AG08396 (cell line): Measurements from ENCODE around the gene TOR2A.
"Not testable (repeated sequence)": the region's sequence is repeated elsewhere in the genome, so short reads cannot be mapped to it uniquely, and the experiment has no call there.

Source experiments
- DNase-seq: peaks from one replicate; pipeline ENCODE4 v3.0.0; 2012; ENCODE audit warnings: low spot score, mixed read lengths

TOR2A gene

GRCh38 chr9:127734747-127735529 lies at the start of gene TOR2A:
TOR2A (minus strand) TSS chr9:127735294; CDS start chr9:127735270, 24 bp downstream.
- DNase-seq = peak; percentile 98

GRCh38 chr9:127783111-127784008 lies 48.3 kb upstream of the TOR2A start:
- no peak for DNase-seq

GRCh38 chr9:127781806-127782205 lies 46.7 kb upstream of the TOR2A start:
- DNase-seq = no peak

GRCh38 chr9:127780909-127781308 lies 45.8 kb upstream of the TOR2A start:
- not testable (repeated sequence) for DNase-seq

- no peak for DNase-seq
These were observed 45.2 kb upstream of the TOR2A start for GRCh38 chr9:127780126-127780885.

- DNase-seq = no peak
These were observed 44.3 kb upstream of the TOR2A start for GRCh38 chr9:127779136-127779981.

GRCh38 chr9:127778280-127779135 lies 43.4 kb upstream of the TOR2A start, which contains the start of gene SH2D3C:
SH2D3C (minus strand) TSS chr9:127778666; CDS start chr9:127778627, 39 bp downstream.
- no peak for DNase-seq

- DNase-seq = no peak
These were observed 42.4 kb upstream of the TOR2A start for GRCh38 chr9:127777368-127777980.

- no peak for DNase-seq
These were observed 41.8 kb upstream of the TOR2A start for GRCh38 chr9:127776924-127777289.

GRCh38 chr9:127776195-127776923 lies 41.3 kb upstream of the TOR2A start:
- DNase-seq = no peak

GRCh38 chr9:127773981-127774380 lies 38.9 kb upstream of the TOR2A start:
- DNase-seq = no peak

- no peak for DNase-seq
These were observed 38.2 kb upstream of the TOR2A start for GRCh38 chr9:127773272-127773671.

- no peak for DNase-seq
These were observed 37.5 kb upstream of the TOR2A start for GRCh38 chr9:127772603-127773002.

GRCh38 chr9:127771570-127772189 lies 36.6 kb upstream of the TOR2A start:
- no peak for DNase-seq

- peak; percentile 98 for DNase-seq
These were observed 35.9 kb upstream of the TOR2A start for GRCh38 chr9:127770905-127771569.

- DNase-seq = no peak
These were observed 35.5 kb upstream of the TOR2A start for GRCh38 chr9:127770583-127770904.

GRCh38 chr9:127769929-127770582 lies 35.0 kb upstream of the TOR2A start:
- no peak for DNase-seq

- DNase-seq = no peak
These were observed 34.0 kb upstream of the TOR2A start for GRCh38 chr9:127769101-127769500.
